Activated CD4-positive, alpha-beta T cell treated with anti-CD3 and anti-CD28 coated beads, Interleukin-2, Interleukin-6, amounts not matched to agents 100 ng/mL and 50 ng/mL, durations not matched to agents 16 hours and 8 hours (primary cell): ENCODE results near the gene CBS.
"Not testable (repeated sequence)": the region's sequence is repeated elsewhere in the genome, so short reads cannot be mapped to it uniquely, and the experiment has no call there.

Experiments
- DNase-seq: peaks from one replicate; pipeline ENCODE4 v3.0.0-alpha.2; 2020

CBS gene

GRCh38 chr21:43023175-43023574 lies 52.5 kb downstream of the CBS start:
- no peak for DNase-seq

GRCh38 chr21:43021756-43022600 lies 53.7 kb downstream of the CBS start:
- no peak for DNase-seq

GRCh38 chr21:43021191-43021590 lies 54.4 kb downstream of the CBS start:
- DNase-seq = no peak

GRCh38 chr21:43020771-43021170 lies 54.9 kb downstream of the CBS start:
- DNase-seq = no peak

- DNase-seq = no peak
Observed at GRCh38 chr21:43020177-43020576, 55.5 kb downstream of the CBS start.

- DNase-seq = no peak
Observed at GRCh38 chr21:43018519-43018918, 57.1 kb downstream of the CBS start.

- DNase-seq = no peak
Observed at GRCh38 chr21:43016728-43017127, 58.9 kb downstream of the CBS start.

GRCh38 chr21:43015906-43016540 lies 59.6 kb downstream of the CBS start:
- DNase-seq = no peak

GRCh38 chr21:43012596-43012995 lies 63.0 kb downstream of the CBS start:
- no peak for DNase-seq

GRCh38 chr21:43006874-43007208 lies 68.8 kb downstream of the CBS start:
- no peak for DNase-seq

GRCh38 chr21:43006051-43006873 lies 69.4 kb downstream of the CBS start:
- not testable (repeated sequence) for DNase-seq

GRCh38 chr21:43005635-43006034 lies 70.0 kb downstream of the CBS start:
- no peak for DNase-seq

GRCh38 chr21:43004926-43005325 lies 70.7 kb downstream of the CBS start:
- DNase-seq = no peak
